Epithelial cell of proximal tubule (primary cell): ENCODE results near the gene ELAVL1. TPM values are rescaled to one million over a fixed set of nuclear protein-coding genes. Genes with fewer than 3 reads are reported as not detected.
A peak's percentile ranks its signal among the peaks of the same experiment; 100 is the strongest.

Source experiments
- DNase-seq: peaks from one replicate; pipeline ENCODE4 v3.0.0-alpha.2; 2011; ENCODE audit warnings: low read depth
- H3K4me3 ChIP-seq: 2 replicates; pipeline ENCODE4 v1.5.1; 2011; ENCODE audit warnings: low read depth, mild to moderate bottlenecking, low read length
- total RNA-seq: library from RNA; depleted of rRNA; stranded (reverse); fragments of >200 nt; gene quantifications from 2 replicates; pipeline ENCODE4 v1.2.3, GENCODE V29; 2015
- TF ChIP-seq, protein P1 (sequence below): conservative IDR thresholded peaks from 2 replicates; pipeline ENCODE4 v1.5.1; 2012; ENCODE audit warnings: low read depth, mild to moderate bottlenecking, low read length

ELAVL1 gene
- total RNA-seq, 1 donor from 2014 or later = 28.6 TPM

DNA sequence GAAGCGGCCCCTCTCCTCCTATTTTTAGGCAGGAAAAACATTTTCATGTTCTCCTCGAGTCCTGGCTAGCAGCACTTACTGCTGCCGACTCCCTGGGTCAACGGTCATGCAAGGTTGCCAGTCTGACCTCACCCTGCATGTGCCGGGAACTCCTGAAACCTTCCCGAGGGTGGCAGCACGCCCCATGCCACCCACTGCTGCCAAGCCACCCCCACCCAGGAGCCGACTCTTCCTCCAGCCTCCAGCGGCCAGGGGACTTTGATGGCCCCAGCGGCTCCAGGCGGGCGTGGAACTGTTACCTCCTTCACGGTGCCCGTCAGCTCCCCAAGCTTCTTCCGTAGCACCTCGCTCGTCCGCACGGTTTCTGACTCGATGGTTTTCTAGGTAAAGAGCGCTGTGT is 70.7 kb downstream of the ELAVL1 start:
- DNase-seq = no peak
- no peak overlapping the region for H3K4me3 ChIP-seq
- TF ChIP-seq, protein P1, sequence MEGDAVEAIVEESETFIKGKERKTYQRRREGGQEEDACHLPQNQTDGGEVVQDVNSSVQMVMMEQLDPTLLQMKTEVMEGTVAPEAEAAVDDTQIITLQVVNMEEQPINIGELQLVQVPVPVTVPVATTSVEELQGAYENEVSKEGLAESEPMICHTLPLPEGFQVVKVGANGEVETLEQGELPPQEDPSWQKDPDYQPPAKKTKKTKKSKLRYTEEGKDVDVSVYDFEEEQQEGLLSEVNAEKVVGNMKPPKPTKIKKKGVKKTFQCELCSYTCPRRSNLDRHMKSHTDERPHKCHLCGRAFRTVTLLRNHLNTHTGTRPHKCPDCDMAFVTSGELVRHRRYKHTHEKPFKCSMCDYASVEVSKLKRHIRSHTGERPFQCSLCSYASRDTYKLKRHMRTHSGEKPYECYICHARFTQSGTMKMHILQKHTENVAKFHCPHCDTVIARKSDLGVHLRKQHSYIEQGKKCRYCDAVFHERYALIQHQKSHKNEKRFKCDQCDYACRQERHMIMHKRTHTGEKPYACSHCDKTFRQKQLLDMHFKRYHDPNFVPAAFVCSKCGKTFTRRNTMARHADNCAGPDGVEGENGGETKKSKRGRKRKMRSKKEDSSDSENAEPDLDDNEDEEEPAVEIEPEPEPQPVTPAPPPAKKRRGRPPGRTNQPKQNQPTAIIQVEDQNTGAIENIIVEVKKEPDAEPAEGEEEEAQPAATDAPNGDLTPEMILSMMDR = no peak

DNA sequence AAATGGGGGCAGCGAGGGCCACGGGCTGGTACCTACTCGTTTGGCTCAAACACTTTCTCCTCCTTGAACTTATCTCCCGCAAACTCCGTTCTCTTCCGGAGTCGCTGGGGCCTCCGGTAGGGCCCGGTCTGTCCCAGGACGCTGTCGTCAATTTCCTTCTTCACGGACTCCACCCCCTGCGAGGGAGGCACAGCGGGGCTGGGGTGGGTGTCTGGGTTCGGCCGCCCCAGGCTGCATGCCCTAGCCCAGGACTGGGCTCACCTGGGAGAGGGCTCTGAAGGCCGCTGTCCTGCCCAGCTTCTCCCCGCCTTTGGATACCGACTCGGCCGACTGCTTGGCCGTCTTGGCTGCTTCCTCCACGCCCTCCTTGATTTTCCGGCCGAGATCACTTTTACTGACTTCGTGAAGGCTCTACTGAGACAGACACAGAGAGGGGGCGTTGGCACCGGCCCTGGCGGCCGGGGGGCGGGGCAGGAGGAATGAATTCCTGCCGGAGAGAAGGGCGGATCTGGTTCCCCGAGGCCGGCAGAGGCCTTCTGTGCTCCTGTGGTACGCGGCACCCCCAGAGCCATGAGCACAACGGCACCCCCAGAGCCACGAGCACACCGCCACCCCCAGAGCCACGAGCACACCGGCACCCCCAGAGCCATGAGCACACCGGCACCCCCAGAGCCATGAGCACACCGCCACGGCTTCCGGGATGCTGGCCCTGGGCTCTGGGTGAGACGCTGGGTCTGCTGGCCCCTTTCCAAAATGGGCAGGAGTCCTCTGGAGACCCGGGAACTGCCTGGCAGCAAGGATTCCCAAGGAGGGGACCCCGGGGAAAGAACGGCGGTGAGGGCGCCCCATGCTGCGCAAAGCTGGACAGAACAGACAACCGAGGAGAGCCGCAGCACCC is 71.4 kb downstream of the ELAVL1 start:
- TF ChIP-seq, protein P1 = no peak
- no peak for DNase-seq
- H3K4me3 ChIP-seq = no peak overlapping the region

DNA sequence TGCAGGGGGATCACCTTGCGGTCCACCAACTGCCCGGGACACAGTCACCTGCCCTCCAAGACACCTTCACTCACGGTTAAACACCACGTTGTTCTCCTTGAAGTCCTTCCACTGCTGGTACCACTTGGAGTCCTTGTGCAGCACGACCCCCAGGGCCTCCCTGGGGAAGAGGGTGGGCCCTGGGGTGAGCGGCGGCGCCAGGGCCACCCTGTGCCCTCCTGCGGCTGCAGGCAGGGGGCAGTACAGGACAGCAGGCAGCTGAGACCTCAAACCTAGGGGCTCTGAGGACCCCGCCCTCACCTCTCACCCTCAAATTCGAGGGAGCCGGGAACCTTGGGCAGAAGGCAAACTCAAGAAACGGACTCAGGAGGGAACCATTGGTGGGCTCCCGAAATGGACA is 72.0 kb downstream of the ELAVL1 start:
- DNase-seq = no peak
- H3K4me3 ChIP-seq = no peak overlapping the region
- TF ChIP-seq, protein P1 = peak; percentile 46

DNA sequence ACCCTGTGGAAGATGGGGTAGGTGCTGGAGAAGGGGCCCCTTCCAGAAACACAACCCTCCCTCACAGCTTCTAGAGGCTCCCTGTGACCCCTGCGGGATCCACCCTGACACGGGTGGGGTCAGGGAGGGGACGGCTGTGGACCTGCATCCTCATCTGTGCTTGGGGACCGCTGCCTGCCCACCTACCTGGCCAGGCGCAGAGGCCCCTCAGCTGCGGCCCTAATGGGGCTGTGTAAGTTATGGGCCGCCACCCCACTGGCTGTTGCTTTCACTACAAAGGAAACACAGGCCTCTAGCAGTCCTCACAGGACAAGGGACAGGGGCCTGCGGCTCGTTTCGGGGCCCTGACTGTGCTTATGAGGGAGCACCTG is 72.5 kb downstream of the ELAVL1 start:
- TF ChIP-seq, protein P1 = no peak
- no peak overlapping the region for H3K4me3 ChIP-seq
- DNase-seq = no peak

DNA sequence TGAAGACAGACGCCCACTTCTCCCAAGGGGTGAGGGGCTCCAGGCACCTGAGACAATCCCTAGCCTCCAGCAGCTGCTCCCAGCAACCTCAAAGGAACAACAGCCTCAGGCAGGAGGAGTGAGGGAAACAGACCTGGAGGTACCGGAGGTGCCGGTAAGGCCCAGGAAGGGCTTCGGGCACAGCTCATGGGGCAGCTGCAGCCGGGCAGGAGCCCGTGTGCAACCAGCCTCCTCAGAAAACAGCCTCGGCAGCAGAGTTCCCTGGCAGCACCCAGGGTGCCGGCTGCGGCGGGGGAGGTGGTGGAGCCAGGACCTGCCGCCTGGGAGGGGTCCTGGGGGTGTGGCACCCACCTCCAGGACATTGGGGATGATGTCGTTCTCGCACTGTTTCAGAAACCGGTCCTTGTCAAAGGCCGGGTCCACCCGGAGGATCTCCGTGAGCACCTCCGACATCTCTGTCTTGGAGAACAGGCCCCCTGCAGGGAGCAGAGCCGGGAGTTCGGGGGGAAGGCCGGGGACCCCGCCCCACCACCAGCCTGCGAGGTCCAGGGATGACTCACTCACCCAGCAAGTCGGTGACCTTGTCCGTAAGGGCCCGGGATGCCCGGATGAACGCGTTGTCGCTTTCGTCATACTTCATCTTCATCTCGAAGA is 73.0 kb downstream of the ELAVL1 start:
- H3K4me3 ChIP-seq = no peak overlapping the region
- DNase-seq = no peak
- TF ChIP-seq, protein P1 = no peak

DNA sequence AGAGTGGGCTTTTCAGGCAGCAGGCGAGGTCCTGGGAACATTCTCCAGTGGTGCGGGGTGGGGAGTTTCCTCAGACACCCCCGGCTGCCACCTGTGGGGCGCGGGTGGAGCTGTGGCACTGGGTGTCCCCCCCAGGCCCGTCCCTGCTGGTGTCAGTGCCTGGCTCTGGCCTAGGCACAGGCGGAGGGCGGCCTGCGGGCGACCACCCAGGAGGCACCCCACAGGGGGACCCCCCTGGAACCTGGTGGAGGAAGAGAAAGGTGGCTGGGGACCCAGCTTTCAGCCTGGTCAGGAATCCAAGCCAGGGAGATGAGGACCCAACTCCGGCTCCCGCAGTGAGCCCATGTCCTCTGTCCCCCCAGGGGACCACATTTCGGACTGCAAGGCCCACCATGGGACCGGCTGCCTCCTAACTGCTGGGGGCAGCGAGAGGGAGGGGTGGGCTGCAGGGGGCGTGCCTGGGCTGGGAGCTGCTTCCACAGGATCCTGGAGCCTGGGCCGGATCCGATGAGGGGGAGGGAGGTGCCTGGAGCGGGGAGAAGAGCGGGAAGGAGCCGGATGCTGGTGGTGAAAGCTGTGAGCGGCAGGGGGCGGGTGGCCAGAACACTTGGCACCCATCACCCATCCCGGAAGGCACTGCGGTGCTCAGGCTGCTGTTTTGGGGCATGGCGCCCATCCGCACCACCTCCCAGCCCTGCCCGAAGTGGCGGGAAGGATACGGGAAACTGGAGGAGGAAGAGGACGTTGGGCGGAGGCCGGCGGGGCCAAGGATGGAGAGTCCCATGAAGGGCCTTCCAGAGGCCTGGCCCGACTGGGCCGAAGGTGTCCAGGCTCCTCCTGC is 74.0 kb downstream of the ELAVL1 start:
- no peak overlapping the region for H3K4me3 ChIP-seq
- no peak for DNase-seq
- TF ChIP-seq, protein P1 = no peak
